Peyer's patch (tissue), 4 donors: ENCODE data around the gene NBAS.

ENCODE experiments used
- POLR2A ChIP-seq, 2 donors: fragments of 450-650 bp; IDR thresholded peaks; one replicate each; pipeline ENCODE4 v1.5.1; 2017; ENCODE audit warnings: antibody characterized with exemption in 2 of 2, mild to moderate bottlenecking in 2 of 2, moderate library complexity in 2 of 2
- TF ChIP-seq, protein P1 (sequence below), 6 experiments: fragments of 450-650 bp in 4 of 6; fragments of 200-600 bp in 2 of 6; sonication (generic) in 1 of 6; IDR thresholded peaks; one replicate each; pipeline ENCODE4 v1.5.1; 2017 to 2019; ENCODE audit warnings: antibody characterized with exemption in 6 of 6, mild to moderate bottlenecking in 3 of 6, moderate library complexity in 1 of 6

DNA sequence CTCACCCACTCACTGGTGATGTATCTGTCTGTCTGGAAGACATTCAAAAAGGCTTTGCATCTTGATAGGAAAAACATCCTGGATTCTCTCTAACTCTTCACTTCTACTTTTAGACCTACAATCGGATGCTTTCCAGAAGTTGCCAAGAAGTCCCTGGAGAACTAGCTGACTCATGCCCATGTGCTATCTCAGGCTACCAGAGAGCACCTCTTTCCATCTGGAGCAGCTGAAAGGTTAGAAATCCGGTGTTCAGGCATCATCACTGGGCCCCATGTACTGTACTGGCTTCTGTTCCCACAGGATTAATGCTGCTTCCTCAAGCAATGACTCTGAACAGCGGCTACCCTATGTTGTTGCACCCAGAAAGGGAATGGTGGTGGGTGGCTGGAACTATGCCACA is 259.0 kb downstream of the NBAS start:
- TF ChIP-seq, protein P1, sequence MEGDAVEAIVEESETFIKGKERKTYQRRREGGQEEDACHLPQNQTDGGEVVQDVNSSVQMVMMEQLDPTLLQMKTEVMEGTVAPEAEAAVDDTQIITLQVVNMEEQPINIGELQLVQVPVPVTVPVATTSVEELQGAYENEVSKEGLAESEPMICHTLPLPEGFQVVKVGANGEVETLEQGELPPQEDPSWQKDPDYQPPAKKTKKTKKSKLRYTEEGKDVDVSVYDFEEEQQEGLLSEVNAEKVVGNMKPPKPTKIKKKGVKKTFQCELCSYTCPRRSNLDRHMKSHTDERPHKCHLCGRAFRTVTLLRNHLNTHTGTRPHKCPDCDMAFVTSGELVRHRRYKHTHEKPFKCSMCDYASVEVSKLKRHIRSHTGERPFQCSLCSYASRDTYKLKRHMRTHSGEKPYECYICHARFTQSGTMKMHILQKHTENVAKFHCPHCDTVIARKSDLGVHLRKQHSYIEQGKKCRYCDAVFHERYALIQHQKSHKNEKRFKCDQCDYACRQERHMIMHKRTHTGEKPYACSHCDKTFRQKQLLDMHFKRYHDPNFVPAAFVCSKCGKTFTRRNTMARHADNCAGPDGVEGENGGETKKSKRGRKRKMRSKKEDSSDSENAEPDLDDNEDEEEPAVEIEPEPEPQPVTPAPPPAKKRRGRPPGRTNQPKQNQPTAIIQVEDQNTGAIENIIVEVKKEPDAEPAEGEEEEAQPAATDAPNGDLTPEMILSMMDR (IDR thresholded peaks at IDR 0.05) = no peak
- TF ChIP-seq POLR2A (IDR thresholded peaks at IDR 0.05) = no peak
